HG03342 (cell line): ENCODE data around the gene CMIP.
"Not testable (repeated sequence)": the region's sequence is repeated elsewhere in the genome, so short reads cannot be mapped to it uniquely, and the experiment has no call there.

Experiments
- ATAC-seq: cut with Tn5 transposase; IDR thresholded peaks from one replicate; pipeline ENCODE4 v1.9.1; 2021; ENCODE audit warnings: mild to moderate bottlenecking, moderate library complexity; ENCODE audit not compliant: unreplicated experiment

Gene CMIP

GRCh38 chr16:81730090-81731051 lies 285.8 kb downstream of the CMIP start:
- peak; percentile 79 for ATAC-seq

- no peak for ATAC-seq
Measured at GRCh38 chr16:81731649-81732048, 287.0 kb downstream of the CMIP start.

- ATAC-seq: no peak
Measured at GRCh38 chr16:81732699-81733098, 288.1 kb downstream of the CMIP start.

GRCh38 chr16:81733295-81733694 lies 288.7 kb downstream of the CMIP start:
- ATAC-seq: no peak

- ATAC-seq: no peak
Measured at GRCh38 chr16:81734632-81735434, 290.2 kb downstream of the CMIP start.

GRCh38 chr16:81737885-81738536 lies 293.4 kb downstream of the CMIP start:
- ATAC-seq: peak; percentile 53

- peak; percentile 31 for ATAC-seq
Measured at GRCh38 chr16:81738783-81739496, 294.3 kb downstream of the CMIP start.

GRCh38 chr16:81739503-81739902 lies 294.9 kb downstream of the CMIP start:
- no peak for ATAC-seq

GRCh38 chr16:81740169-81740568 lies 295.6 kb downstream of the CMIP start:
- ATAC-seq: peak; percentile 65

GRCh38 chr16:81741430-81741770 lies 296.8 kb downstream of the CMIP start:
- not testable (repeated sequence) for ATAC-seq

- ATAC-seq: no peak
Measured at GRCh38 chr16:81744385-81744784, 299.8 kb downstream of the CMIP start.

- ATAC-seq: no peak
Measured at GRCh38 chr16:81744911-81745310, 300.3 kb downstream of the CMIP start.

GRCh38 chr16:81745704-81746558 lies 301.3 kb downstream of the CMIP start:
- ATAC-seq: peak; percentile 73

GRCh38 chr16:81746566-81746965 lies 302.0 kb downstream of the CMIP start:
- no peak for ATAC-seq

- no peak for ATAC-seq
Measured at GRCh38 chr16:81748476-81749198, 304.0 kb downstream of the CMIP start.

- peak; percentile 93 for ATAC-seq
Measured at GRCh38 chr16:81752225-81752875, 307.7 kb downstream of the CMIP start.

GRCh38 chr16:81752876-81753227 lies 308.2 kb downstream of the CMIP start:
- ATAC-seq: no peak

GRCh38 chr16:81754858-81755257 lies 310.2 kb downstream of the CMIP start:
- ATAC-seq: no peak
